GM23338 (cell line): Measurements from ENCODE around the gene TBC1D17. TPM values are rescaled to one million over a fixed set of nuclear protein-coding genes. Genes with fewer than 3 reads are reported as not detected.
A peak's percentile ranks its signal among the peaks of the same experiment; 100 is the strongest.

Experiments
- ATAC-seq: fragments of 200-7000 bp; cut with Tn5 transposase; 3 replicates; pipeline ENCODE4 v1.9.1; 2020
- DNase-seq: peaks from one replicate; pipeline ENCODE4 v3.0.0-alpha.2; 2015; ENCODE audit warnings: low spot score
- H2AFZ ChIP-seq: fragments of 200-600 bp; sonication (generic); 2 replicates; pipeline ENCODE4 v1.8.0; 2016; ENCODE audit warnings: antibody characterized with exemption, mild to moderate bottlenecking, moderate library complexity
- H3F3A ChIP-seq: fragments of 200-600 bp; sonication (generic); replicated peaks from 2 replicates; pipeline ENCODE4 v1.8.0; 2017; ENCODE audit warnings: antibody characterized with exemption, mixed run types, low read depth
- H3K27ac ChIP-seq: fragments of 200-600 bp; sonication (generic); 2 replicates; pipeline ENCODE4 v1.6.1; 2016; ENCODE audit warnings: low read depth
- H3K27me3 ChIP-seq: fragments of 200-600 bp; sonication (generic); 2 replicates; pipeline ENCODE4 v1.8.0; 2016; ENCODE audit warnings: mild to moderate bottlenecking, mixed run types, moderate library complexity; ENCODE audit not compliant: insufficient read depth
- H3K36me3 ChIP-seq: fragments of 200-600 bp; sonication (generic); 2 replicates; pipeline ENCODE4 v1.8.0; 2016; ENCODE audit warnings: mild to moderate bottlenecking; ENCODE audit not compliant: insufficient read depth
- H3K4me1 ChIP-seq: fragments of 200-600 bp; sonication (generic); 2 replicates; pipeline ENCODE4 v1.8.0; 2016; ENCODE audit warnings: mild to moderate bottlenecking, moderate library complexity; ENCODE audit not compliant: insufficient read depth
- H3K4me2 ChIP-seq: fragments of 200-600 bp; sonication (generic); 2 replicates; pipeline ENCODE4 v1.7.1; 2017; ENCODE audit warnings: mixed run types
- H3K4me3 ChIP-seq: fragments of 200-600 bp; sonication (generic); 2 replicates; pipeline ENCODE4 v1.6.1; 2016; ENCODE audit warnings: mixed run types
- H3K79me2 ChIP-seq: fragments of 200-600 bp; sonication (generic); replicated peaks from 2 replicates; pipeline ENCODE4 v1.8.0; 2017; ENCODE audit warnings: mild to moderate bottlenecking; ENCODE audit not compliant: insufficient read depth
- H3K9me2 ChIP-seq: fragments of 200-600 bp; sonication (generic); 2 replicates; pipeline ENCODE4 v1.8.0; 2017; ENCODE audit not compliant: insufficient read depth
- H4K20me1 ChIP-seq: fragments of 200-600 bp; sonication (generic); replicated peaks from 2 replicates; pipeline ENCODE4 v1.8.0; 2017; ENCODE audit warnings: mild to moderate bottlenecking; ENCODE audit not compliant: insufficient read depth
- H3K27ac Mint-ChIP-seq: 2 replicates; pipeline ENCODE4 v1.8.0; 2020; ENCODE audit warnings: inconsistent platforms, mild to moderate bottlenecking, moderate library complexity, mixed read lengths
- H3K27me3 Mint-ChIP-seq: 3 replicates; pipeline ENCODE4 v1.8.0; 2022; ENCODE audit warnings: low read depth, mild to moderate bottlenecking, moderate library complexity, mixed read lengths, inconsistent platforms; ENCODE audit not compliant: insufficient read depth, poor library complexity
- H3K36me3 Mint-ChIP-seq: 3 replicates; pipeline ENCODE4 v1.8.0; 2021; ENCODE audit warnings: low read depth, mild to moderate bottlenecking, inconsistent platforms, moderate library complexity, mixed read lengths
- H3K4me1 Mint-ChIP-seq: 3 replicates; pipeline ENCODE4 v1.8.0; 2020; ENCODE audit warnings: mild to moderate bottlenecking, inconsistent platforms, mixed read lengths
- H3K4me3 Mint-ChIP-seq: 3 replicates; pipeline ENCODE4 v1.8.0; 2021; ENCODE audit warnings: moderate library complexity, mild to moderate bottlenecking, inconsistent platforms, mixed read lengths
- H3K9me3 Mint-ChIP-seq: 3 replicates; pipeline ENCODE4 v1.8.0; 2020; ENCODE audit warnings: moderate library complexity, mild to moderate bottlenecking, inconsistent platforms, mixed read lengths
- EZH2 ChIP-seq: fragments of 200-600 bp; sonication (generic); IDR thresholded peaks from one replicate; pipeline ENCODE4 v1.8.0; 2017; ENCODE audit warnings: antibody characterized with exemption, mild to moderate bottlenecking, low read depth; ENCODE audit not compliant: unreplicated experiment
- EZH2phosphoT487 ChIP-seq: fragments of 200-600 bp; sonication (generic); IDR thresholded peaks from one replicate; pipeline ENCODE4 v1.8.1; 2018; ENCODE audit warnings: antibody characterized with exemption; ENCODE audit not compliant: unreplicated experiment
- NANOG ChIP-seq: IDR thresholded peaks from 2 replicates; pipeline ENCODE4 v1.6.1; 2016; ENCODE audit warnings: antibody characterized with exemption, borderline replicate concordance
- STAT1 ChIP-seq: IDR thresholded peaks from one replicate; pipeline ENCODE4 v1.6.1; 2016; ENCODE audit warnings: antibody characterized with exemption; ENCODE audit not compliant: unreplicated experiment
- ZNF114 ChIP-seq: fragments of 250-450 bp; sonication (Bioruptor Pico); IDR thresholded peaks from 2 replicates; pipeline ENCODE4 v1.5.0; 2020; ENCODE audit warnings: mild to moderate bottlenecking, moderate library complexity
- ZNF331 ChIP-seq: fragments of 250-450 bp; sonication (Bioruptor Pico); IDR thresholded peaks from 2 replicates; pipeline ENCODE4 v1.5.0; 2020; ENCODE audit warnings: low read depth, mild to moderate bottlenecking, moderate library complexity
- polyA plus RNA-seq: library from polyadenylated mRNA; unstranded; fragments of >200 nt; fragmentation: Nextera tagmentation; extraction: Ambion mirVana; gene quantifications from 2 replicates; pipeline ENCODE4 v1.2.1, GENCODE V29; 2016
- total RNA-seq: library from RNA; depleted of rRNA; stranded (reverse); fragments of >200 nt; shearing (Covaris generic); gene quantifications from 2 replicates; pipeline ENCODE4 v1.2.3, GENCODE V29; 2014
- TF ChIP-seq, protein P1 (sequence below), 2 experiments: fragments of 200-600 bp in 1 of 2; sonication (generic) in 1 of 2; conservative IDR thresholded peaks; 2 replicates each; pipeline versions ENCODE4 v1.5.1 to v1.6.1; 2016 to 2017; ENCODE audit warnings: antibody characterized with exemption in 2 of 2, low read depth in 2 of 2, mild to moderate bottlenecking in 2 of 2, moderate library complexity in 1 of 2
- TF ChIP-seq, protein P2 (sequence below): fragments of 250-450 bp; sonication (Bioruptor Pico); IDR thresholded peaks from 2 replicates; pipeline ENCODE4 v1.5.0; 2020; ENCODE audit warnings: mild to moderate bottlenecking, moderate library complexity
- TF ChIP-seq, protein P3 (sequence below): IDR thresholded peaks from one replicate; pipeline ENCODE4 v1.6.1; 2018; ENCODE audit warnings: antibody characterized with exemption; ENCODE audit not compliant: unreplicated experiment

TBC1D17 gene
- total and polyA plus RNA-seq, 2 experiments from 2014 or later = 19.3 to 43.1 TPM

DNA sequence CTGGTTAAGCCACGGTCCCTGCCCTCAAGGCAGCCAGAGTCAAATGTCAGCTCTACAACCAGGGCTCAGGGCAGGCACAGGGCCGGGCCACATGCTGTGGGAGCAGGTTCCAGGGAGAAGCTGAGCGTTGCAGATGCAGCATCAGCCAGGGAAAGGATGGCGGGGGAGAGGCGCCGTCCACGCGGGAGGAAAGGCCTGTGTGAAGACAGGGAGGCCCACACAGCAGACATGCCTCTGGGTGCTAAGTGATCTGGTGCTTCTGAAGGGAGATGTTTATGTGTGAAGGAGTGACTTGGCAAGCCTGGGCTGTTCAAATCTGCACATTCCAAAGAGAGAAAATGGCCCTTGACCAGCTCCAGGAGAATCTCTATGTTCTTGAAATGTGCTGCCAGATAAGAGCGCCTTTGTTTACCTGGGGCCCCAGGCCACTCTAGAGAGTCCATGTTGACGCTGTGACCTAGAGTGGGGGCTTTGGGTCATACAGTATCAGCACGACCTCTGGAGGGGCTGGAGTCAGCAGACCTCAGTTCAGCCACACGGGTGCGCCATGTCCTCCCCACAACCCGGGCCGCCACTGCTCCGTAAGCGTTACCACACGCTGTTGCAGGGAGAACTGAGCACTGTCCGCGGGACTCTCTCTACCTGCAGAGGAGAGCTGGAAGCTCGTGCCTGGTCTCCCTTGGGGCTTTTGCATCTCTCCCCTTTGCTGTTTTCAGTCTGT, 35.6 kb downstream of the TBC1D17 start:
- Mint-ChIP-seq H3K27me3 (peaks cover 23% of the 10 kb centered on the region), H3K9me3 (peaks cover 5% of the 10 kb centered on the region), H3K27ac (0 out of 2 replicates have a peak overlapping the region, but pooled peaks have one; percentile 68), H3K4me1 (peaks cover 13% of the 10 kb centered on the region), H3K36me3 (peaks cover 84% of the 10 kb centered on the region), H3K4me3 (no peak overlapping the region)
- no peak overlapping the region for H3K4me2 ChIP-seq
- no peaks in the 10 kb centered on the region for H3K9me2 ChIP-seq
- peaks cover 58% of the 10 kb centered on the region for H4K20me1 ChIP-seq
- DNase-seq (peak; percentile 77), ATAC-seq (peak; percentile 85)
- TF ChIP-seq STAT1 (no peak), EZH2 (no peak), EZH2phosphoT487 (no peak), ZNF331 (no peak), NANOG (no peak)
- TF ChIP-seq, protein P1, sequence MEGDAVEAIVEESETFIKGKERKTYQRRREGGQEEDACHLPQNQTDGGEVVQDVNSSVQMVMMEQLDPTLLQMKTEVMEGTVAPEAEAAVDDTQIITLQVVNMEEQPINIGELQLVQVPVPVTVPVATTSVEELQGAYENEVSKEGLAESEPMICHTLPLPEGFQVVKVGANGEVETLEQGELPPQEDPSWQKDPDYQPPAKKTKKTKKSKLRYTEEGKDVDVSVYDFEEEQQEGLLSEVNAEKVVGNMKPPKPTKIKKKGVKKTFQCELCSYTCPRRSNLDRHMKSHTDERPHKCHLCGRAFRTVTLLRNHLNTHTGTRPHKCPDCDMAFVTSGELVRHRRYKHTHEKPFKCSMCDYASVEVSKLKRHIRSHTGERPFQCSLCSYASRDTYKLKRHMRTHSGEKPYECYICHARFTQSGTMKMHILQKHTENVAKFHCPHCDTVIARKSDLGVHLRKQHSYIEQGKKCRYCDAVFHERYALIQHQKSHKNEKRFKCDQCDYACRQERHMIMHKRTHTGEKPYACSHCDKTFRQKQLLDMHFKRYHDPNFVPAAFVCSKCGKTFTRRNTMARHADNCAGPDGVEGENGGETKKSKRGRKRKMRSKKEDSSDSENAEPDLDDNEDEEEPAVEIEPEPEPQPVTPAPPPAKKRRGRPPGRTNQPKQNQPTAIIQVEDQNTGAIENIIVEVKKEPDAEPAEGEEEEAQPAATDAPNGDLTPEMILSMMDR (conservative IDR thresholded peaks at IDR 0.05; ENCODE audit: low read depth in 2 of 2) = peak; percentile 42 to 71
- H3K36me3 ChIP-seq = peaks cover 8% of the 10 kb centered on the region; the same call in 1 of the 2 replicates
- H3K4me1 ChIP-seq = no peaks in the 10 kb centered on the region
- no peak overlapping the region for H3K4me3 ChIP-seq
- peaks cover 48% of the 10 kb centered on the region for H3K79me2 ChIP-seq
- H3K27me3 ChIP-seq = no peaks in the 10 kb centered on the region
- H2AFZ ChIP-seq = no peak overlapping the region
- 0 out of 2 replicates have a peak overlapping the region, but pooled peaks have one; percentile 39 for H3K27ac ChIP-seq
- 0 out of 2 replicates have a peak, but pooled peaks cover 16% of the 10 kb centered on the region for H3F3A ChIP-seq

DNA sequence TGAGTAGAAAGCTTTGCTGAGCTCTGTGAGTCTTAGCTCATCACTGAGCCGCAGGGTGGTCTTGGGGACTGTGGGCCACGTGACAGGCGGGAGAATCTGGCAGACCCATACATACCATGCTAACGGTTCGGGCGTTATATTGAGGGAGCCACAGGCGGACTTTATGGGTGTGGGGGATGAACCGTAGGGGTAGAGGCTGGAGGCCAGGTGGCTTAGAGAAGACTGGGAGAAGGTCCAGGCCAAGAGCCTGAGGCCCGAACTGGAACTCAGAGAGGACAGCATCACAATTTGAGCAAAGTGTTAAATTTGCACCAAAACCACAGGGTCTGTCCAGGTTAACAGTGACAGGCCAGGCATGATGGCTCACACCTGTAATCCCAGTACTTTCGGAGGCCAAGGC, 36.2 kb downstream of the TBC1D17 start:
- Mint-ChIP-seq H3K27ac (0 out of 2 replicates have a peak overlapping the region, but pooled peaks have one; percentile 74), H3K9me3 (peaks cover 5% of the 10 kb centered on the region), H3K4me1 (peaks cover 9% of the 10 kb centered on the region), H3K36me3 (peaks cover 83% of the 10 kb centered on the region), H3K4me3 (no peak overlapping the region), H3K27me3 (peaks cover 20% of the 10 kb centered on the region)
- no peaks in the 10 kb centered on the region for H3K27me3 ChIP-seq
- no peak overlapping the region for H3K4me2 ChIP-seq
- no peak overlapping the region for H2AFZ ChIP-seq
- H4K20me1 ChIP-seq = peaks cover 60% of the 10 kb centered on the region
- peaks cover 7% of the 10 kb centered on the region; the same call in 1 of the 2 replicates for H3K36me3 ChIP-seq
- ATAC-seq (peak; percentile 6; the same call in 2 of the 3 replicates), DNase-seq (no peak)
- 0 out of 2 replicates have a peak overlapping the region, but pooled peaks have one; percentile 39 for H3K27ac ChIP-seq
- peaks cover 53% of the 10 kb centered on the region for H3K79me2 ChIP-seq
- no peak overlapping the region for H3K4me3 ChIP-seq
- H3K9me2 ChIP-seq = no peaks in the 10 kb centered on the region
- H3F3A ChIP-seq = 0 out of 2 replicates have a peak, but pooled peaks cover 19% of the 10 kb centered on the region
- no peaks in the 10 kb centered on the region for H3K4me1 ChIP-seq
- TF ChIP-seq, protein P2, sequence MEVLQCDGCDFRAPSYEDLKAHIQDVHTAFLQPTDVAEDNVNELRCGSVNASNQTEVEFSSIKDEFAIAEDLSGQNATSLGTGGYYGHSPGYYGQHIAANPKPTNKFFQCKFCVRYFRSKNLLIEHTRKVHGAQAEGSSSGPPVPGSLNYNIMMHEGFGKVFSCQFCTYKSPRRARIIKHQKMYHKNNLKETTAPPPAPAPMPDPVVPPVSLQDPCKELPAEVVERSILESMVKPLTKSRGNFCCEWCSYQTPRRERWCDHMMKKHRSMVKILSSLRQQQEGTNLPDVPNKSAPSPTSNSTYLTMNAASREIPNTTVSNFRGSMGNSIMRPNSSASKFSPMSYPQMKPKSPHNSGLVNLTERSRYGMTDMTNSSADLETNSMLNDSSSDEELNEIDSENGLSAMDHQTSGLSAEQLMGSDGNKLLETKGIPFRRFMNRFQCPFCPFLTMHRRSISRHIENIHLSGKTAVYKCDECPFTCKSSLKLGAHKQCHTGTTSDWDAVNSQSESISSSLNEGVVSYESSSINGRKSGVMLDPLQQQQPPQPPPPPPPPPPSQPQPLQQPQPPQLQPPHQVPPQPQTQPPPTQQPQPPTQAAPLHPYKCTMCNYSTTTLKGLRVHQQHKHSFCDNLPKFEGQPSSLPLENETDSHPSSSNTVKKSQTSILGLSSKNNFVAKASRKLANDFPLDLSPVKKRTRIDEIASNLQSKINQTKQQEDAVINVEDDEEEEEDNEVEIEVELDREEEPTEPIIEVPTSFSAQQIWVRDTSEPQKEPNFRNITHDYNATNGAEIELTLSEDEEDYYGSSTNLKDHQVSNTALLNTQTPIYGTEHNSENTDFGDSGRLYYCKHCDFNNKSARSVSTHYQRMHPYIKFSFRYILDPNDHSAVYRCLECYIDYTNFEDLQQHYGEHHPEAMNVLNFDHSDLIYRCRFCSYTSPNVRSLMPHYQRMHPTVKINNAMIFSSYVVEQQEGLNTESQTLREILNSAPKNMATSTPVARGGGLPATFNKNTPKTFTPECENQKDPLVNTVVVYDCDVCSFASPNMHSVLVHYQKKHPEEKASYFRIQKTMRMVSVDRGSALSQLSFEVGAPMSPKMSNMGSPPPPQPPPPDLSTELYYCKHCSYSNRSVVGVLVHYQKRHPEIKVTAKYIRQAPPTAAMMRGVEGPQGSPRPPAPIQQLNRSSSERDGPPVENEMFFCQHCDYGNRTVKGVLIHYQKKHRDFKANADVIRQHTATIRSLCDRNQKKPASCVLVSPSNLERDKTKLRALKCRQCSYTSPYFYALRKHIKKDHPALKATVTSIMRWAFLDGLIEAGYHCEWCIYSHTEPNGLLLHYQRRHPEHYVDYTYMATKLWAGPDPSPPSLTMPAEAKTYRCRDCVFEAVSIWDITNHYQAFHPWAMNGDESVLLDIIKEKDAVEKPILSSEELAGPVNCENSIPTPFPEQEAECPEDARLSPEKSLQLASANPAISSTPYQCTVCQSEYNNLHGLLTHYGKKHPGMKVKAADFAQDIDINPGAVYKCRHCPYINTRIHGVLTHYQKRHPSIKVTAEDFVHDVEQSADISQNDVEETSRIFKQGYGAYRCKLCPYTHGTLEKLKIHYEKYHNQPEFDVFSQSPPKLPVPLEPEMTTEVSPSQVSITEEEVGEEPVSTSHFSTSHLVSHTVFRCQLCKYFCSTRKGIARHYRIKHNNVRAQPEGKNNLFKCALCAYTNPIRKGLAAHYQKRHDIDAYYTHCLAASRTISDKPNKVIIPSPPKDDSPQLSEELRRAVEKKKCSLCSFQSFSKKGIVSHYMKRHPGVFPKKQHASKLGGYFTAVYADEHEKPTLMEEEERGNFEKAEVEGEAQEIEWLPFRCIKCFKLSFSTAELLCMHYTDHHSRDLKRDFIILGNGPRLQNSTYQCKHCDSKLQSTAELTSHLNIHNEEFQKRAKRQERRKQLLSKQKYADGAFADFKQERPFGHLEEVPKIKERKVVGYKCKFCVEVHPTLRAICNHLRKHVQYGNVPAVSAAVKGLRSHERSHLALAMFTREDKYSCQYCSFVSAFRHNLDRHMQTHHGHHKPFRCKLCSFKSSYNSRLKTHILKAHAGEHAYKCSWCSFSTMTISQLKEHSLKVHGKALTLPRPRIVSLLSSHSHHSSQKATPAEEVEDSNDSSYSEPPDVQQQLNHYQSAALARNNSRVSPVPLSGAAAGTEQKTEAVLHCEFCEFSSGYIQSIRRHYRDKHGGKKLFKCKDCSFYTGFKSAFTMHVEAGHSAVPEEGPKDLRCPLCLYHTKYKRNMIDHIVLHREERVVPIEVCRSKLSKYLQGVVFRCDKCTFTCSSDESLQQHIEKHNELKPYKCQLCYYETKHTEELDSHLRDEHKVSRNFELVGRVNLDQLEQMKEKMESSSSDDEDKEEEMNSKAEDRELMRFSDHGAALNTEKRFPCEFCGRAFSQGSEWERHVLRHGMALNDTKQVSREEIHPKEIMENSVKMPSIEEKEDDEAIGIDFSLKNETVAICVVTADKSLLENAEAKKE (CRISPR knock-in tag) = no peak
- no peak for TF ChIP-seq EZH2phosphoT487
- TF ChIP-seq ZNF114 = no peak
- TF ChIP-seq NANOG = no peak
- TF ChIP-seq, protein P3, sequence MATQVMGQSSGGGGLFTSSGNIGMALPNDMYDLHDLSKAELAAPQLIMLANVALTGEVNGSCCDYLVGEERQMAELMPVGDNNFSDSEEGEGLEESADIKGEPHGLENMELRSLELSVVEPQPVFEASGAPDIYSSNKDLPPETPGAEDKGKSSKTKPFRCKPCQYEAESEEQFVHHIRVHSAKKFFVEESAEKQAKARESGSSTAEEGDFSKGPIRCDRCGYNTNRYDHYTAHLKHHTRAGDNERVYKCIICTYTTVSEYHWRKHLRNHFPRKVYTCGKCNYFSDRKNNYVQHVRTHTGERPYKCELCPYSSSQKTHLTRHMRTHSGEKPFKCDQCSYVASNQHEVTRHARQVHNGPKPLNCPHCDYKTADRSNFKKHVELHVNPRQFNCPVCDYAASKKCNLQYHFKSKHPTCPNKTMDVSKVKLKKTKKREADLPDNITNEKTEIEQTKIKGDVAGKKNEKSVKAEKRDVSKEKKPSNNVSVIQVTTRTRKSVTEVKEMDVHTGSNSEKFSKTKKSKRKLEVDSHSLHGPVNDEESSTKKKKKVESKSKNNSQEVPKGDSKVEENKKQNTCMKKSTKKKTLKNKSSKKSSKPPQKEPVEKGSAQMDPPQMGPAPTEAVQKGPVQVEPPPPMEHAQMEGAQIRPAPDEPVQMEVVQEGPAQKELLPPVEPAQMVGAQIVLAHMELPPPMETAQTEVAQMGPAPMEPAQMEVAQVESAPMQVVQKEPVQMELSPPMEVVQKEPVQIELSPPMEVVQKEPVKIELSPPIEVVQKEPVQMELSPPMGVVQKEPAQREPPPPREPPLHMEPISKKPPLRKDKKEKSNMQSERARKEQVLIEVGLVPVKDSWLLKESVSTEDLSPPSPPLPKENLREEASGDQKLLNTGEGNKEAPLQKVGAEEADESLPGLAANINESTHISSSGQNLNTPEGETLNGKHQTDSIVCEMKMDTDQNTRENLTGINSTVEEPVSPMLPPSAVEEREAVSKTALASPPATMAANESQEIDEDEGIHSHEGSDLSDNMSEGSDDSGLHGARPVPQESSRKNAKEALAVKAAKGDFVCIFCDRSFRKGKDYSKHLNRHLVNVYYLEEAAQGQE = no peak
- TF ChIP-seq ZNF331 = no peak
